NCI-H128 (cell line): ENCODE data around the gene TOR1A.

Source experiments
- DNase-seq: peaks from one replicate; lab custom pipeline; 2025; ENCODE audit not compliant: unreplicated experiment; lab: John Stamatoyannopoulos, UW

The TOR1A gene, protein sequence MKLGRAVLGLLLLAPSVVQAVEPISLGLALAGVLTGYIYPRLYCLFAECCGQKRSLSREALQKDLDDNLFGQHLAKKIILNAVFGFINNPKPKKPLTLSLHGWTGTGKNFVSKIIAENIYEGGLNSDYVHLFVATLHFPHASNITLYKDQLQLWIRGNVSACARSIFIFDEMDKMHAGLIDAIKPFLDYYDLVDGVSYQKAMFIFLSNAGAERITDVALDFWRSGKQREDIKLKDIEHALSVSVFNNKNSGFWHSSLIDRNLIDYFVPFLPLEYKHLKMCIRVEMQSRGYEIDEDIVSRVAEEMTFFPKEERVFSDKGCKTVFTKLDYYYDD

DNA sequence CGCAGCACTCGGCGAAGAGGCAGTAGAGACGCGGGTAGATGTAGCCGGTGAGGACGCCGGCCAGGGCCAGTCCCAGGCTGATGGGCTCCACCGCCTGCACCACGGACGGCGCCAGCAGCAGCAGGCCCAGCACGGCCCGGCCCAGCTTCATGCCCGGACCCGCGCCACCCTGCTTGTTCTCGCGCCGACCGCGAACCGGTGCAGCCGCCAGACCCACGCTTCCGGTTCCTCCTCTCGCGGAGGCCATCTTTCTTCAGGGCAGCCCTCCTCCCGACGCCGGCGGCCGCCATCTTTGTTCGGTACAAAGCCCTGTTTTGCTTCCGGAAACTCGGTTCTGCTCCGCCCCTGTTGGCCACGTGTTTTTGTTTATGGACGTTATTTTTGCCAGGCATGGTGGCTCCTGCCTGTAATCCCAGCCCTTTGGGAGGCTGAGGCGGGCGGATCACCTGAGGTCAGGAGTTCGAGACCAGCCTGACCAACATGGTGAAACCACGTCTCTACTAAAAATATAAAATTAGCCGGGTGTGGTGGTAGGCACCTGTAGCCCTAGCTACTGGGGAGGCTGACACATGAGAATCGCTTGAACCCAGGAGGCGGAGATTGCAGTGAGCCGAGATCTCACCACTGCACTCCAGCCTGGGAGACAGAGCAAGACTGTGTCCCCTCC lies at the start of gene TOR1A:
Gene TOR1A (minus strand): TSS at position 202 of the 667 bp plus-strand sequence. CDS start 51 bp downstream, at position 151.
- peak; percentile 76 for DNase-seq

GRCh38 chr9:129871046-129871445 lies 47.1 kb upstream of the TOR1A start:
- DNase-seq: no peak

DNA sequence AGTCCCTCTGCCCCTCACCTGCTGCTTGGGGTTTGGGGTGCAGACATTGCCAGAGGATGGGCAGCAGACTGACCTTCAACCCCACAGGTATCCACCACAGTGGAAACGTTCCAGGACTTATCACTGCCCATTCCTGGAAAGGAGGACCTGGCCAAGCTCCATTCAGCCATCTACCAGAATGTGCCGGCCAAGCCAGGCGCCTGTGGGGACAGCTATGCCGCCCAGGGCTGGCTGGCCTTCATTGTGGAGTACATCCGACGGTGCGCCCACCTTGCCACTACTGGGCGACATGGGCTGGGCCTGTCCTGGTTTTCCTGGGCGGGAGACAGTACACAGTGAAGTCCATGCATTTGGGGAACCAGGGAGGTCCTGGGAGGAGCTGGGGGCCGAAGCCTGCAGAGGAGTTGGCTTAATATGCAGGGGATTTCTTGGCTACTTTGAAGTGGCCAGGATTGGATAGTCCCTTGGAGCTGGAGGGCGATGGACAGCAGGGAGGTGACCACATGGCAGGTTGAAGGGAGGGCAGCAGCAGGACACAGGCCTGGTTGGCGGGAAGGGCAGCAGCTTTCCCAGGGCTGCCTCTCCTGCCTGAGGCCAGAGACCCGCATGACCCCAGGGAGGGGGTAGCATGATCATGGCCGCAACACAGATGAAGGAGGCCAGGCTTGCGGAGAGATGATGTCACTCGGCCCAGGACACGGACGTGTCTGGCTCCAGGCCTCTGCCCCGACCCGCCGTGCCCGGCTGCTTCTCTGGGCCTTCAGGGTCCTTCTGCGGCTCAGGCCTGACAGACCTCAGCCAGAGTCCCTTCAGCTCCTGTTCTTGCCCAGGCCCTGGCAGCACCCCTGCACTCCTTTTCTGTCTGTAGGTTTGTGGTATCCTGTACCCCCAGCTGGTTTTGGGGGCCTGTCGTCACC lies 45.9 kb upstream of the TOR1A start:
- no peak for DNase-seq

GRCh38 chr9:129868872-129869486 lies 45.0 kb upstream of the TOR1A start:
- no peak for DNase-seq

DNA sequence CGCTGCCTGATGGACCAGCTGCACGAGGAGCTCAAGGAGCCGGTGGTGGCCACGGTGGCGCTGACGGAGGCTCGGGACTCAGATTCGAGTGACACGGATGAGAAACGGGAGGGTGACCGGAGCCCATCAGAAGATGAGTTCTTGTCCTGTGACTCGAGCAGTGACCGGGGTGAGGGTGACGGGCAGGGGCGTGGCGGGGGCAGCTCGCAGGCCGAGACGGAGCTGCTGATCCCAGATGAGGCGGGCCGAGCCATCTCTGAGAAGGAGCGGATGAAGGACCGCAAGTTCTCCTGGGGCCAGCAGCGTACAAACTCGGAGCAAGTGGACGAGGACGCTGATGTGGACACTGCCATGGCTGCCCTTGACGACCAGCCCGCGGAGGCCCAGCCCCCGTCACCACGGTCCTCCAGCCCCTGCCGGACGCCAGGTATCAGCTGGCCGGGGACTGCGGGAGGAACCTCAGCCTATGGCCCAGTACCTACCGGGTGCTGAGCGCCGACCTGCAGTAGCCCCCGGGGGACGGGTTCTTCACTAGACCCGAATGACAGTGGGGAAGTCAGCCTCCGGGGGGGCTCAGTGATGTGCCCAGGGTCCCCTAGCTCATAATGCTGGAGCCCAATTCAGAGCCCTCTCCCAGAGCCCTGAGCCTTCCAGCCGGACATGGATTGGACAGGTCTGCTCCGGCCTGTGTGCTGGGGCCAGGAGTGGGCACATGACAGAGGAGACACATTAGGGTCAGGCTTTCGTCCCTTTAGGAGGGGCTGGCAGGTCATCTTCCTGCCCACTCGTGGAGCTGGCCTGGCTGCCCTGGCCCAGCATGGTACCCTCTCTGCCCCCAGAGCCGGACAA lies 44.3 kb upstream of the TOR1A start:
- DNase-seq: no peak

GRCh38 chr9:129867136-129868022 lies 43.4 kb upstream of the TOR1A start:
- DNase-seq: no peak

GRCh38 chr9:129866394-129867135 lies 42.6 kb upstream of the TOR1A start:
- no peak for DNase-seq

- no peak for DNase-seq
These were observed 41.9 kb upstream of the TOR1A start for GRCh38 chr9:129865668-129866320.

- DNase-seq: no peak
These were observed 41.2 kb upstream of the TOR1A start for GRCh38 chr9:129864991-129865647.

DNA sequence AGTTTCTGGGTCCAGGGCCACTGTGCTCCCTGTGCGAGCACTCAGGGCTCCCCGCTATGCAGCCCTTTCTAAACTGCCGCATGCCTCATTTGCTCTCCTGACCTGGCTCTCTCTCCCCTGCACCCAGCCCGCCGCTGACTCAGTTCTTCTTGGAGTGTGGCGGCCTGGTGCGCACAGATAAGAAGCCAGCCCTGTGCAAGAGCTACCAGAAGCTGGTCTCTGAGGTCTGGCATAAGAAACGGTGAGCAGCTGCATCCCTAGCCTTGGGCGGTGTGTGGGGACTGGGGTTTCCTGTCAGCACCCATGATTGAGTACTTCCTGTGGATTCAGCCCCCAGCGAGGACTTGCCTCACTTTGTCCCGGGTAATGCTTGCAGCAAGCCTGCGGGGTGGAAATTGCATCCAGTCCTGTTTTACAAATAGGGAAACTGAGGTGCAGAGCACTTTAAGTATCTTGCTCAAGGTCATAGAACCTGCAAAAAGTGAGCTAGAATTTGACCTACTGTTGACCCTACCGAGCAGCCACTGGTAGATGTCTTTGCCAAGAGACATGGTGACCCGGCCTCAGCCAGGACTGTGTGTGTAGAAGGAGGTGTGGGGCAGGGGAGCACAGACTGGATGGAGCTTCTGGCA lies 39.2 kb upstream of the TOR1A start:
- no peak for DNase-seq

DNA sequence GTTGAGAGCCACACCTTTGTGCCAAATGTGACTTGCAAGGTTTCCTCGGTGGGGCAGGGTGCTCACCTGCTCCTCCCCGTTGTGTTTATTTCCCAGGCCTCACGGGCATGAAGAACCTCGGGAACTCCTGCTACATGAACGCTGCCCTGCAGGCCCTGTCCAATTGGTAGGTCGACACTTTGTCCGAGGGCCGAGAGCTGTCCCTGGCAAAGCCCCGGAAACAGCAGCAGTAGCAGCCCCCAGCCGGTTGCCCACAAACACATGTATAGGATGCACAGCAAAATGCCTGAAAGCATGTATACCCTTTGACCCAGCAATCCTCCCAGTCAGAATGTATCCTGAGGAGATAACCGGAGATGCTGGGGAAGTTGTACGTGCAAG lies 37.5 kb upstream of the TOR1A start:
- no peak for DNase-seq

DNA sequence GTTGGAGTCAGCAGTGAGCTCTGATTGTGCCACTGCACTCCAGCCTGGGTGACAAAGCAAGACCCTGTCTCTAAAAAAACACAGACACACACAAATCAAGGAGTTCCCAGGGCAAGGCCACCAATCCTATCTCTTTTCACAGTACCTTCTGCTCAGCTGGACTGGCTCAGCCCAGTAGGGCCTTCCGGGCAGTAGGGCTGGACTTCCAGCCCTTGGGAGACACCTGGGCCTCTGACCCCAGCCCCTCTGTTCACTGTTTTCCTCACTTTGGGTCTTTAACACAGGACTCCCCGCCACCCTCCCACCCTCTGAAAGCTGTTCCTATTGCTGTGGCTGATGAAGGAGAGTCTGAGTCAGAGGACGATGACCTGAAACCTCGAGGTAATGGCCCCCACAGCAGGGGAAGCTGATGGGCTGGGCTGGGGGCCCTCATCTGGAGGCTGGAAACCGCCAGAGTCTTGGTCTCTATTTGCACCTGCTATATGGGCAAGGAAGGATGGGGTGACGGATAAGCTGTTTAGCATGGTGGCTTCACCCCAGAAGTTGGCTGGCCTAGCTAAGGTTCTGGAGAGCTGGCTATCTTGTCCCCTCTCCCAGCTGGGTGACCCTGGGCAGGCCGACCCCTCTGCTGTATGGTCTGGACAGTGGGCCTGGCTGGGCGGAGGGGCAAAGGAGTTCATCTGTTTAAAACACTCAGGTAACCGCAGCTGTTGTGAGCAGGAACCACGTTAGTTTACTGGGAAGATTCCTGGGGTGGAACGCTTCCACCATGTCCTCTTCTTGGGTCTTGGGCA lies 36.9 kb upstream of the TOR1A start:
- no peak for DNase-seq

DNA sequence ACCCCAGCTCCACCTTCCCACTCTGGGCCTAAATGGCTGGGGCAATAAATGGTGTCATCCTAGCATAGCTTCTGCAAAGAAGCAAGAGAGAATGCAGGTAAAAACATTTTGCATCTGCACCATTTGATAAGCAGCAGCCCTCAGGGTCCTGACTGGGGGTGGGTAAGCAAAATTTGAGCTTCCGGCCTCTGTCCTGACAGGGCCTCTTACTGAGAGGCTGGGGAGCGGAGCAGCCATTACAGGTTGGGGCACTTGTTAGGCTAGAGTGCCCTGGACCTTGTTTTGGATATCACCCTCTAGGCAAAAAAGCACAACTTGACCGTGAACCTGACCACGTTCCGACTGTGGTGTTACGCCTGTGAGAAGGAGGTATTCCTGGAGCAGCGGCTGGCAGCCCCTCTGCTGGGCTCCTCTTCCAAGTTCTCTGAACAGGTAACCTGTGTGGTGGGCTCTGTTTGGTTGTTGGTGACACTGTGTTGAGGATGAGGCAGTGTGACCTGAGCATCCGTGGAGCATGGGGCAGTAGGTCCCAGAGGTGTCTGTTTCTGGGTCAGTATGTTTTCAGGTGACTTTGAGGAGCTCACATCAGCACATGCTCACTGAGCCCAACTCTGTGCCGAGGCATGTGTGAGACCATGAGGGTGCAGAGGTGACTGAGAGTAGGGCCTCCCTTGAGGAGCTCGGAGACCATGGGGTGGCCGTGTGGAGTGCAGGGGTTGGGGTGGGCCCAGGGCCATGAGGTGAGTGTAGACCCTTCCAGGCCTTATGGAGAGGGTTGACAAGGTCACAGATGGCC lies 34.4 kb upstream of the TOR1A start:
- DNase-seq: no peak

DNA sequence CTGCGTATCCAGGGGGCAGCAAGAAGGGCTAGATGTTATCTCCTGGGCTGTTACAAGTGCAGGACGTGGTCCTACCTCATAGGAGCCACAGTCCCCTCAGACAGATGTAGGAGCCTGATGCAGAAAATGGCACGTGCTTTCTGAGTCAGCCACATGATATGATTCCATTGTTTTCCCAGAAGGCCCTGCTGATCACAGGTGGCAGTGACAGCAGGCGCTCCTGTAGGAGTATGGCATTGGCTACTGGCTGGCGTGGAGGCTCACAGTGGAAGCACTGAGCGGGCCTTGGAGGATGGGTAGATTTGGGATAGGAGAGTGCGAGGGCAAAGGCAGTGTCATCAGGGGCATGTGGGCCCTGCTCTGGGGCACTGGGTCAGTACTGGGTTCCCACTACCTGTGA lies 33.3 kb upstream of the TOR1A start:
- DNase-seq: no peak

DNA sequence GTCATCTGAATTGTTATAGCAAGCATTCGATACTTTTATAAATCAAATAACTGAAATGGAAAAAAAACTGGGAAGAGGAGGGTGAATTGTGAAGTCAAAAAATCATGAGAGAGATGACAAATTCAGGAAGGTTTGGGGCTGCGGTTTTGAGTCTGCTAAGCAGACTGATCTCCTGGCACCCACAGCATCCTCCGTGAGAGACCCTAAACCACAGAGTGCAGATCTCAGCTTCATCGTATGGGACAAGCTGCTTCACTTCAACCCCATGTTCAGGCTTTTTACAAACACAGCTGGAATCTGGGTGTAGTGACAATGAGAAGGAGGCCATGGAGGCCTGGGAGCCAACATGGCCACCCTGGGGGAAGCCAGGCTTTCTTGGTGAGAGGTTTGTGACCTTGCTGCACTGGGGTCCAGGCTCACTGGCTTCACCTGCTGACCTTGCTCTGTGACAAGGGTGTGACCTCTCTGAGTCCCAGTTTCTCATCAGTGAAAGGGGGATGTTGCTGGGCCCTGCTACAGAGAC lies 30.7 kb upstream of the TOR1A start:
- no peak for DNase-seq
